K562 (cell line): ENCODE data around the gene AMFR. TPM values are rescaled to one million over a fixed set of nuclear protein-coding genes. Genes with fewer than 3 reads are reported as not detected.

Experiments
- ATAC-seq: fragments of 200-7000 bp; cut with Tn5 transposase; 3 replicates; pipeline ENCODE4 v1.9.1; 2020; ENCODE audit warnings: moderate library complexity
- BruUV-seq: library from RNA; stranded (reverse); fragments of 400-500 nt; replicated peaks from 2 replicates; lab custom pipeline; 2021; lab: Mats Ljungman, UMichigan
- CTCF ChIA-PET: fragments of 300-600 bp; formaldehyde crosslinking; extraction: SDS; loops from one replicate; lab custom pipeline; 2021; ENCODE audit warnings: low intra/inter-chr PET ratio; lab: Yijun Ruan, JAX
- POLR2A ChIA-PET: fragments of 300-600, 350-650 bp; sonication (Branson Sonifier 250); formaldehyde crosslinking; extraction: SDS; loops from one replicate; lab custom pipeline; 2021; ENCODE audit warnings: antibody characterized with exemption, inconsistent platforms; lab: Yijun Ruan, JAX
- DNase-seq, 4 experiments: peaks; one replicate each; pipeline versions ENCODE4 v3.0.0 to v3.0.0-alpha.2; 2011 to 2018; ENCODE audit warnings: low spot score in 3 of 4, mixed read lengths in 3 of 4; ENCODE audit errors: extremely low read depth in 1 of 4
- FAIRE-seq: peaks from 2 replicates; lab custom pipeline; 2011; peaks lifted over from hg19 to GRCh38; lab: Jason Lieb, UNC
- H2AFZ ChIP-seq: 2 replicates; pipeline ENCODE4 v1.6.0; 2011; ENCODE audit warnings: low read depth, low read length, control low read depth, inconsistent platforms
- H3K27ac ChIP-seq: fragments of 200-600 bp; 3 replicates; pipeline ENCODE4 v1.8.0; 2011; ENCODE audit warnings: low read depth, mild to moderate bottlenecking, control low read depth, inconsistent platforms, low read length, moderate library complexity, mixed read lengths; ENCODE audit errors: extremely low read depth
- H3K27me3 ChIP-seq, 2 experiments: fragments of 300-600 bp in 1 of 2; 2 replicates in 1 of 2; 3 replicates in 1 of 2; pipeline versions ENCODE4 v1.6.0 to v1.8.0; 2011; ENCODE audit warnings: inconsistent platforms in 2 of 2, low read length in 2 of 2, mild to moderate bottlenecking in 1 of 2, mixed read lengths in 1 of 2, moderate library complexity in 1 of 2; ENCODE audit not compliant: control insufficient read depth in 2 of 2, insufficient read depth in 2 of 2
- H3K36me3 ChIP-seq: fragments of 300-600 bp; 3 replicates; pipeline ENCODE4 v1.8.0; 2011; ENCODE audit warnings: mild to moderate bottlenecking, low read length, inconsistent platforms; ENCODE audit not compliant: control insufficient read depth, insufficient read depth
- H3K4me1 ChIP-seq, 2 experiments: fragments of 200-600 bp in 1 of 2; replicated peaks in 1 of 2; 2 replicates in 1 of 2; 3 replicates in 1 of 2; pipeline versions ENCODE4 v1.5.1 to v1.8.0; 2011; ENCODE audit warnings: inconsistent platforms in 2 of 2, low read length in 2 of 2, mild to moderate bottlenecking in 1 of 2, mixed read lengths in 1 of 2, moderate library complexity in 1 of 2; ENCODE audit not compliant: control insufficient read depth in 2 of 2, insufficient read depth in 2 of 2
- H3K4me2 ChIP-seq: 2 replicates; pipeline ENCODE4 v1.6.1; 2011; ENCODE audit warnings: low read length, control low read depth, inconsistent platforms, mixed read lengths; ENCODE audit not compliant: insufficient read depth
- H3K4me3 ChIP-seq: fragments of 200-600 bp; sonication (generic), shearing (Covaris generic); 2 replicates; pipeline ENCODE4 v1.5.1; 2016; ENCODE audit warnings: control low read depth, inconsistent platforms
- H3K79me2 ChIP-seq: fragments of 200-600 bp; 3 replicates; pipeline ENCODE4 v1.8.0; 2011; ENCODE audit warnings: low read length, inconsistent platforms; ENCODE audit not compliant: control insufficient read depth, insufficient read depth
- H3K9ac ChIP-seq, 2 experiments: 2 replicates each; pipeline versions ENCODE4 v1.6.0 to v1.6.1; 2011; ENCODE audit warnings: low read depth in 2 of 2, low read length in 2 of 2, control low read depth in 1 of 2, inconsistent platforms in 1 of 2, mild to moderate bottlenecking in 1 of 2, mixed read lengths in 1 of 2; ENCODE audit not compliant: insufficient read depth in 1 of 2
- H3K9me1 ChIP-seq: one replicate; pipeline ENCODE4 v1.6.0; 2011; ENCODE audit warnings: inconsistent platforms, mild to moderate bottlenecking, low read length, moderate library complexity; ENCODE audit not compliant: control insufficient read depth, insufficient read depth
- H3K9me3 ChIP-seq: replicated peaks from 2 replicates; pipeline ENCODE4 v1.5.1; 2011; ENCODE audit warnings: low read depth, low read length, inconsistent platforms; ENCODE audit not compliant: control insufficient read depth, insufficient read depth
- H4K20me1 ChIP-seq: replicated peaks from 2 replicates; pipeline ENCODE4 v1.6.1; 2011; ENCODE audit warnings: low read length, inconsistent platforms, mixed read lengths; ENCODE audit not compliant: control insufficient read depth, insufficient read depth
- CBX3 ChIP-seq, 2 experiments: IDR thresholded peaks; 1 replicate in 1 of 2; 2 replicates in 1 of 2; pipeline ENCODE4 v1.6.1; 2012; ENCODE audit warnings: inconsistent platforms in 2 of 2, low read length in 2 of 2, borderline replicate concordance in 1 of 2, control low read depth in 1 of 2
- CREB5 ChIP-seq: fragments of 250-450 bp; sonication (Bioruptor Pico); IDR thresholded peaks from 2 replicates; pipeline ENCODE4 v1.5.0; 2020; ENCODE audit warnings: mild to moderate bottlenecking
- DPF2 ChIP-seq: fragments of 450-650 bp; IDR thresholded peaks from 2 replicates; pipeline ENCODE4 v1.6.1; 2016
- EWSR1 ChIP-seq: fragments of 450-650 bp; IDR thresholded peaks from 2 replicates; pipeline ENCODE4 v1.6.1; 2018; ENCODE audit warnings: borderline replicate concordance, mild to moderate bottlenecking, low read depth, moderate library complexity; ENCODE audit not compliant: partially characterized antibody
- HMGXB4 ChIP-seq: sonication (generic); formaldehyde crosslinking; IDR thresholded peaks from 2 replicates; pipeline ENCODE4 v1.8.1; 2023; ENCODE audit warnings: mild to moderate bottlenecking, missing genetic modification reagents
- HNRNPK ChIP-seq: fragments of 200-400 bp; formaldehyde crosslinking; IDR thresholded peaks from one replicate; pipeline ENCODE4 v1.6.1; 2018; ENCODE audit warnings: mild to moderate bottlenecking, low read depth, low read length; ENCODE audit not compliant: poor library complexity, severe bottlenecking
- HNRNPUL1 ChIP-seq: fragments of 200-400 bp; formaldehyde crosslinking; IDR thresholded peaks from 2 replicates; pipeline ENCODE4 v1.6.1; 2017; ENCODE audit warnings: low read length
- MAFF ChIP-seq: IDR thresholded peaks from 2 replicates; pipeline ENCODE4 v1.6.1; 2012; ENCODE audit warnings: low read length, improper control_type of control experiment
- MEF2A ChIP-seq: IDR thresholded peaks from 2 replicates; pipeline ENCODE4 v1.6.1; 2011; ENCODE audit warnings: low read depth, mild to moderate bottlenecking, low read length, moderate library complexity; ENCODE audit not compliant: control insufficient read depth
- RBM22 ChIP-seq: fragments of 200-400 bp; formaldehyde crosslinking; IDR thresholded peaks from 2 replicates; pipeline ENCODE4 v1.6.1; 2018; ENCODE audit warnings: low read length, low read depth; ENCODE audit not compliant: poor library complexity, severe bottlenecking
- RCOR1 ChIP-seq, 2 experiments: IDR thresholded peaks; 2 replicates each; pipeline ENCODE4 v1.6.1; 2012; ENCODE audit warnings: low read depth in 2 of 2, low read length in 2 of 2, borderline replicate concordance in 1 of 2, improper control_type of control experiment in 1 of 2
- U2AF1 ChIP-seq: fragments of 200-400 bp; formaldehyde crosslinking; optimal IDR thresholded peaks from 2 replicates; pipeline ENCODE3; 2017; ENCODE audit warnings: mild to moderate bottlenecking, low read depth, low read length, moderate library complexity
- XRCC3 ChIP-seq: fragments of 450-650 bp; IDR thresholded peaks from 2 replicates; pipeline ENCODE4 v1.6.1; 2017; ENCODE audit warnings: mild to moderate bottlenecking, moderate library complexity
- ZC3H8 ChIP-seq: fragments of 450-650 bp; IDR thresholded peaks from 2 replicates; pipeline ENCODE4 v1.6.1; 2017
- ZNF354B ChIP-seq: fragments of 250-450 bp; sonication (Bioruptor Pico); IDR thresholded peaks from 2 replicates; pipeline ENCODE4 v1.4.0; 2020
- ZNF445 ChIP-seq: fragments of 250-450 bp; sonication (Bioruptor Pico); IDR thresholded peaks from 2 replicates; pipeline ENCODE4 v1.4.0; 2020; ENCODE audit warnings: low read depth, mild to moderate bottlenecking, moderate library complexity
- ZNF589 ChIP-seq: fragments of 200-800 bp; sonication (Bioruptor generic); IDR thresholded peaks from 2 replicates; pipeline ENCODE4 v1.6.1; 2016; ENCODE audit warnings: low read depth, missing genetic modification characterization, missing compliant biosample characterization
- ZNF785 ChIP-seq: fragments of 250-450 bp; sonication (Bioruptor Pico); IDR thresholded peaks from 2 replicates; pipeline ENCODE4 v1.4.0; 2020; ENCODE audit warnings: mild to moderate bottlenecking
- WGBS: fragments of 100-300 bp; shearing (Covaris generic); methylation state at CpG from one replicate; pipeline ENCODE4 v1.1.6; 2016; ENCODE audit warnings: low coverage, mixed read lengths; ENCODE audit not compliant: insufficient coverage; ENCODE audit errors: missing lambda C conversion rate; 5-methylcytosine and 5-hydroxymethylcytosine counted together
- in situ Hi-C: fragments of 300-500 bp; cut with MboI; formaldehyde crosslinking; loops from 4 replicates; pipeline ENCODE4 v1.15.0; 2018; ENCODE audit warnings: inconsistent platforms, mixed read lengths
- intact Hi-C: fragments of 100-400 bp; cut with micrococcal nuclease; formaldehyde crosslinking; loops from 2 replicates; pipeline ENCODE4 v1.14.2; 2022
- polyA plus RNA-seq, 8 experiments: library from polyadenylated mRNA; depleted of rRNA in 4 of 8; stranded (reverse) in 5 of 8; unstranded in 3 of 8; fragments of >200 nt; fragmentation: Nextera tagmentation in 2 of 8; fragmentation: Illumina TruSeq in 1 of 8; extraction: Ambion mirVana in 2 of 8; extraction: Trizol in 1 of 8; gene quantifications; 2 replicates each; pipeline versions ENCODE4 v1.2.1 to v1.2.3, GENCODE V29; 2011 to 2014; ENCODE audit warnings: inconsistent platforms in 1 of 8, missing spikeins in 1 of 8
- total RNA-seq, 7 experiments: library from RNA; depleted of rRNA in 6 of 7; stranded (reverse); fragments of >200 nt in 6 of 7; fragmentation: Illumina TruSeq in 2 of 7; extraction: Trizol in 2 of 7; gene quantifications; 2 replicates each; pipeline versions ENCODE4 v1.2.1 to v1.2.3, GENCODE V29; 2011 to 2021; ENCODE audit warnings: low replicate concordance in 1 of 7
- TF ChIP-seq, protein P1 (sequence below): fragments of 450-650 bp; IDR thresholded peaks from 2 replicates; pipeline ENCODE4 v1.6.1; 2018; ENCODE audit warnings: mild to moderate bottlenecking, low read depth; ENCODE audit not compliant: partially characterized antibody

The AMFR gene
- total and polyA plus RNA-seq, 9 of the 15 experiments (the other 6 are each of a cell fraction or from before 2014, with no cell fraction given), result 15.6 to 113 (median 58.4) TPM

DNA sequence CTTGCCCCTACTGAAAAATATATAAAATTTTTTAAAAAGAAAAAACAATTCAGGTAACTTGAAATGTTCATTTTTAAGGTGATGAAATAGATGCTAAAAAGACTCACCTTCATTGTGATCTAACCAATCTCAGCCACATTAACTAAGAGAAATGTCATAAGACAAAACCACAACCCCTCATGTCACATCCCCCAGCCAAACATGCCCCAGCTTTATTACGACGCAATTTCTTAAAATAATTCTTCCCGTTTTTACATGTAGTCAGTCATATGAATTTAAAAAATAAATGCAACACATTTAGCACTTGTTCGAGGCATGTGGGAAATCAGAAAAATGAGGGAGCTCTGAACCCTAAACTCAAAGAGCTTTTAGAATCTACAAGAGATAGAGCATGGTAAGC is 9.5 kb downstream of the AMFR start (continued):
- TF ChIP-seq ZC3H8 (no peak), XRCC3 (no peak), RCOR1 (IDR thresholded peaks at IDR 0.05; ENCODE audit: borderline replicate concordance in 1 of 2, low read depth in 2 of 2, low read length in 2 of 2) (no peak), HNRNPK (no peak), MEF2A (no peak), MAFF (no peak), ZNF445 (CRISPR knock-in tag) (no peak), ZNF785 (CRISPR knock-in tag) (no peak), HNRNPUL1 (no peak), ZNF589 (CRISPR knock-in tag) (no peak)

DNA sequence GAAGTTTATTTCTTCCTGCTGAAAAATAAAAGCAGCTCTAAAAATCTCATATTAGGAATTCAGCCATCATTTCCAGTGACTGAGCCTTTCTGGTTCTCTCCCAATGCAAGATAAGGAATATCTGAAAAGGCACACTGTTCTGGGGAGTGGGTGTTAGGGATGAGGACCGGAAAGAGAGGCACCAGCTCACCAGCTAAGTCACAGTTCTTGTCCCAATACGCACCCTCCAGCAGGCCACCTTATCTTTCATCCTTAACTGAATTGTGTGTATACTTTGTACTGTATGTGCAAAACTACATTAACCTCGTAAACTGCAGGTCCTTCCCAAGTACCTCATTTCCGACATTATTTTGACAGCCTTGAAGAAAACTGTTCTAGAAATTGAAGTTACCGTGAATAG is 11.0 kb downstream of the AMFR start:
- peak overlapping the region; percentile 75 for H3K27ac ChIP-seq
- no peaks in the 10 kb centered on the region for H3K9me1 ChIP-seq
- WGBS, result 0% methylated on average over 4 of the region's 5 CpGs
- in situ Hi-C loops, result no loop called here
- H2AFZ ChIP-seq, result no peak overlapping the region
- FAIRE-seq (peak; percentile 93), DNase-seq (peak in 2 of 4 experiments; percentile 68 to 83), ATAC-seq (peak; percentile 83)
- BruUV-seq, result no TSS peak
- intact Hi-C loops, result no loop called here
- H3K36me3 ChIP-seq, result peaks cover 48% of the 10 kb centered on the region
- peak overlapping the region; percentile 72 for H3K4me2 ChIP-seq
- peaks cover 71% of the 10 kb centered on the region for H3K79me2 ChIP-seq
- H3K4me3 ChIP-seq, result peak overlapping the region; percentile 9; the same call in 1 of the 2 replicates
- H3K4me1 ChIP-seq, result peaks cover 0 to 21% of the 10 kb centered on the region in 2 experiments; a peak in 4 of 5 replicates
- no peaks in the 10 kb centered on the region for H3K9me3 ChIP-seq
- H4K20me1 ChIP-seq, result peaks cover 8% of the 10 kb centered on the region
- H3K9ac ChIP-seq, result peak overlapping the region in 1 of 2 experiments; percentile 58; a peak in 1 of 4 replicates
- ChIA-PET POLR2A (interaction anchor here (0.9 to 2.3 kb wide), 3 partner anchors 9 to 52 kb away, joined by 3 to 5 read pairs (median 3); no protein-coding TSS in a partner anchor), CTCF (no interaction called here)
- no peaks in the 10 kb centered on the region for H3K27me3 ChIP-seq
- no peak for TF ChIP-seq RBM22
- no peak for TF ChIP-seq EWSR1
- TF ChIP-seq ZNF354B, result no peak
- TF ChIP-seq U2AF1, result no peak
- no peak for TF ChIP-seq HMGXB4 (CRISPR knock-in tag)
- TF ChIP-seq CREB5 (CRISPR knock-in tag), result no peak
- TF ChIP-seq, protein P1, sequence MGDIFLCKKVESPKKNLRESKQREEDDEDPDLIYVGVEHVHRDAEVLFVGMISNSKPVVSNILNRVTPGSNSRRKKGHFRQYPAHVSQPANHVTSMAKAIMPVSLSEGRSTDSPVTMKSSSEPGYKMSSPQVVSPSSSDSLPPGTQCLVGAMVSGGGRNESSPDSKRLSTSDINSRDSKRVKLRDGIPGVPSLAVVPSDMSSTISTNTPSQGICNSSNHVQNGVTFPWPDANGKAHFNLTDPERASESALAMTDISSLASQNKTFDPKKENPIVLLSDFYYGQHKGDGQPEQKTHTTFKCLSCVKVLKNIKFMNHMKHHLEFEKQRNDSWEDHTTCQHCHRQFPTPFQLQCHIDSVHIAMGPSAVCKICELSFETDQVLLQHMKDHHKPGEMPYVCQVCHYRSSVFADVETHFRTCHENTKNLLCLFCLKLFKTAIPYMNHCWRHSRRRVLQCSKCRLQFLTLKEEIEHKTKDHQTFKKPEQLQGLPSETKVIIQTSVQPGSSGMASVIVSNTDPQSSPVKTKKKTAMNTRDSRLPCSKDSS, result no peak
- TF ChIP-seq DPF2, result peak; percentile 91
- no peak for TF ChIP-seq CBX3 (IDR thresholded peaks at IDR 0.05; ENCODE audit: borderline replicate concordance in 1 of 2, low read length in 2 of 2)
